ENCODE data around the gene CLEC4G.
"Not testable (repeated sequence)": the region's sequence is repeated elsewhere in the genome, so short reads cannot be mapped to it uniquely, and the experiment has no call there.

CLEC4G gene, protein sequence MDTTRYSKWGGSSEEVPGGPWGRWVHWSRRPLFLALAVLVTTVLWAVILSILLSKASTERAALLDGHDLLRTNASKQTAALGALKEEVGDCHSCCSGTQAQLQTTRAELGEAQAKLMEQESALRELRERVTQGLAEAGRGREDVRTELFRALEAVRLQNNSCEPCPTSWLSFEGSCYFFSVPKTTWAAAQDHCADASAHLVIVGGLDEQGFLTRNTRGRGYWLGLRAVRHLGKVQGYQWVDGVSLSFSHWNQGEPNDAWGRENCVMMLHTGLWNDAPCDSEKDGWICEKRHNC

DNA sequence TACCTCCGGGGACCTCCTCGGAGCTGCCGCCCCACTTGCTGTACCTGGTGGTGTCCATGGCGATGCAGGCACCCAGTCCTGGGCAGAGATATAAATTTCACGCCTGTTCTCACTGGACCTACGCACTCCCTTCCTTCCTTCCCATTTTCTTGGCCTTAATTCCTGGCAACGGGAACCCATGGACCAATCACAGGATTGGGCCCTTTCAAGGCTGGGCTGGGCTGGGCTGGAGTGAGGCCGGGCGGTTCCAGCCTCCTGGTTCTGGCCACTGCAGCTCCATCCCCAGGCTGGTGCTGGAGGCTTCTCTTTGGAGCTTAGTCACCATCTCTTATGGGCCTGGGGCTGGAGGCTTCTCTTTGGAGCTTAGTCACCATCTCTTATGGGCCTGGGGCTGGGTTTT, at the start of gene CLEC4G:
Gene CLEC4G, minus strand, starts transcription at position 66 of the 400 bp plus-strand sequence. Its CDS starts 8 bp downstream, at position 58.
- ATAC-seq (no peak), DNase-seq (no peak)

DNA sequence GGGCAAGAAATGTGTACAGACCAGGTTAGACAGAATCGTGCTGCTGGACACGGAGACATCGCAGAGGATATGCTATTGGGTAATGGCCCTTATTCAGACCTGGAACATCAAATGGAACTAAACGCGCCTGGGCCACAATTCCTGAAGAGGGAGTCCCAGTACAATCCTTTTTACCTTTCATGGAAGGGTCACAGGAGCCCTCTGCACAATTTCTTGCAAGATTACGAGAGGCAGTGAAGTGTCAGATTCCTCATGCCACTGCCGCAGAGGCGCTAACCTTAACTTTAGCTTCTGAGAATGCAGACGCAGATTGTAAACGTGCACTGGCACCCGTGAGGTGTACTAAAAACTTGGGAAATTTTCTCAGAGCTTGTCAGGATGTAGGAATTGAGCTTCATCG, 49.2 kb upstream of the CLEC4G start:
- ATAC-seq = no peak
- DNase-seq = no peak

DNA sequence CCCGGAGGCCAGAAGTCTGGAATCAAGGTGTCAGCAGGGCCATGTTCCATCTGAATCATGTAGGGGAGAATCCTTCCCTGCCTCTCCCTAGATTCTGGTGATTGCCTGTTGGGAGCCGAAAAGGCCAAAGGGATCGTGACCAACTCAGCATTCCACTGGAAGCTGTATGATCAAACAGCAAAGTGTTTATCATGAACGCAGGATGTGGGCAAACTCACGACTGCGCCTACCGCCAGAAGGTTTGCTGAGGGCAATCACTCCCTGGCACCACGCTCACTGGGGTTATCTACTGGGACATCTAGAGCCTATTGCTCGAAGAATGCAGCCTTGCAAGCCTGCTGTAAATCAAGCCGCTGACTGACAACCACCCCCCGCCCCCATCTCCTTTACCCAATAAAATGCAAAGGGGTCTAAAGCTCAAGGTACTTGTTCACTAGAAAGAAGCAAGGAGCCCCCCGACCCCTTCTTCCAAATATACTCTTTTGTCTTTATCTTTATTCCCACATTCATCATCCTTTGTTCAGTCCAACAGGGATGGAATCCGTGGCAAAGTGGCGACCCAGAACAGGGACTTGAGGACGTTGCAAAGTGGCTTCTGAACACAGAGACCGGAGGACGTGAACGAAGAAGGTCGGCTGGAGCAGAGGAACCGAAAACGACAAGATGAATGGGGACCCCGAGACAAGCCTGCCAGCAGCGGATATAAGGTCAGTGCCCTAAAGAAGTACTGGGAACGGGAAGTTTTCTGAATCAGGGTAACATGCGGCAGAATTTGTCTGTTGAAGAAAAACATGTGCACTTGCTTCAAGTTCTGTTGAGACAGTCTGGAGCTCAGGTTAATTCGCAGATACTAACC, 47.9 kb upstream of the CLEC4G start:
- ATAC-seq (no peak), DNase-seq (no peak)

DNA sequence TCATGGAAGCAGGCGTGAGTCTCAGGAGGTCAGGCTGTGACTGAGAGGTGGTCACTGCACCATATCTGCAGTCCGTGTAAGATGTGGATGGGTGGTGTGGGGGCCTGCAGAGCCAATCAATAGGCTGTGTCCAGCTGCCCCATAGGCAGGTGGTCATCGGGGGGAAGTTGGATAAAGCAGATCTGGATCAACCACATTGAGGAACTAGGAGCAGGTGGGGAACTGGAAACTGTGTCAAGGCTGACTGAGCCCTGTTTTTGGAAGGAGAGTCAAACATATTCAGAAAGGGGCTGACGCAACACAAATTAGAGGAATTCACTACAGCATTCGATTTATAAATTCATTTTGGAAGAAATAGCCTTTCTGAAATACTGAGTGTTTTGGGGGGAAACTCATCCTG, 46.2 kb upstream of the CLEC4G start:
- DNase-seq = no peak
- no peak for ATAC-seq

DNA sequence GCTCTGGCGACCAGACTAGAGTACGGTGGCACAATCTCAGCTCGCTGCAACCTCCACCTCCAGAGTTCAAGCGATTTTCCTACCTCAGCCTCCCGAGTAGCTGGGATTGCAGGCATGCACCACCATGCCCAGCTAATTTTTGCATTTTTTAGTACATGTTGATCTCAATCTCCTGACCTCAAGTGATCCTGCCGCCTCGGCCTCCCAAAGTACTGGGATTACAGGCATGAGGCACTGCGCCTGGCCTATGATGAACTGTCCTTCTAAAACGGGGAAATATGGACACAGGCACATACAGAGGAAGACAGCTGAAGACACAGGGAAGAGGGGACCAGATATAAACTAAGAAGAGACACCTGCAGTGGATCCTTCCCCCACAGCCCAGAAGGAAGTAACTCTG, 43.9 kb upstream of the CLEC4G start:
- ATAC-seq (no peak), DNase-seq (no peak)

DNA sequence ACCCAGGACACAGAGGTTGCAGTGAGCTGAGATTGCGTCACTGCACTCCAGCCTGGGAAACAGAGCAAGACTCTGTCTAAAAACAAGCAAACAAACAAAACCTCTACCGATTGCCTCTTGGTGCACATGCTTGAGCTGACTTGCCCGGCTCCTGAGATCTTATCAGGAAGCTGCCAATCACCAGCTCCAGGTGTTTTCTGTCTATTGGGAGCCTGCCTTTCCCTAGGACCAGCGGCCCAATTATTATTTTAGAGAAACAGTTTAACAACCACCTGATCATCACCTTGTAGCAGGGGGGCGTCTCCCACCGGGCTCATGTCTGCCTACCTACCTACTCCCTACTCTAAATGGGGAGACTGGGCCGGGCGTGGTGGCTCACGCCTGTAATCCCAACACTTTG, 41.9 kb upstream of the CLEC4G start:
- ATAC-seq = no peak
- DNase-seq = no peak

DNA sequence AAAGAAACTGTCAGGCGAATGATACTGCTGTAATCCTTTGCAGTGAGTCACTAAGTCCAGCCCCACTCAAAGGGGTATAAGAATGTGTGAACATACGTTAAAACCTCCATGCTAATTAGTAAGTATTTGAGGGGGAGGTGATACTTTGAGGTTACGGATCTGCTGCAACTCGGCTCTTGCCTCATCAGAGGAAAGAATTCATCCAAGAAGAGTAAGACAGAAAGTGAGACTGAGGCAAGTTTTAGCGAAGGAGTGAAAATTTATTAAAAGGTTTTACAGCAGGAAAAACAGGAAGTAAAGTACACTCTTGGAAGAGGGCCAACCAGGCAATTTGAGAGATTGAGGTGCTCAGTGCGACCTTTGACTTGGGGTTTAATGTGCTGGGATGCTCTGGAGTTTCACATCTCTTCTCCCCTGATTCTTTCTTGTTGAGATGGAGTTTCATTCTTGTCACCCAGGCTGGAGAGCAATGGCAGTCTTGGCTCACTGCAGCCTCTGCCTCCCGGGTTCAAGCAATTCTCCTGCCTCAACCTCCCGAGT, 40.9 kb upstream of the CLEC4G start:
- ATAC-seq = peak; percentile 97
- DNase-seq = peak; percentile 28

DNA sequence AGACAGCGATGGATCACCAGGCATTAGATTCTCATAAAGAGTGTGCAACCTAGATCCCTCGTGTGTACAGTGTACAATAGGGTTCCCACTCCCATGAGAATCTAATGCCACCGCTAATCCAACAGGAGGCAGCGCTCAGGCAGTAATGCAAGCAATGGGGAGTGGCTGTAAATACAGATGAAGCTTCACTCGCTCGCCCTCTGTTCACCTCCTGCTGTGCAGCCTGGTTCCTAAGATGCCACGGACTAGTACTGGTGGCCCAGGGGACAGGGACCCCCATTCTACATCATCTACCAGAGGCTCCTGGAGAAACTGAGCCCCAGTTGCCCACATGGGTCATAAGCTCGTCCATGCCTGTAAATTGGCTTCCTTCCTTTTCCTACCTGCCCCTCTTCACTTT, 39.2 kb upstream of the CLEC4G start:
- ATAC-seq (no peak), DNase-seq (no peak)

DNA sequence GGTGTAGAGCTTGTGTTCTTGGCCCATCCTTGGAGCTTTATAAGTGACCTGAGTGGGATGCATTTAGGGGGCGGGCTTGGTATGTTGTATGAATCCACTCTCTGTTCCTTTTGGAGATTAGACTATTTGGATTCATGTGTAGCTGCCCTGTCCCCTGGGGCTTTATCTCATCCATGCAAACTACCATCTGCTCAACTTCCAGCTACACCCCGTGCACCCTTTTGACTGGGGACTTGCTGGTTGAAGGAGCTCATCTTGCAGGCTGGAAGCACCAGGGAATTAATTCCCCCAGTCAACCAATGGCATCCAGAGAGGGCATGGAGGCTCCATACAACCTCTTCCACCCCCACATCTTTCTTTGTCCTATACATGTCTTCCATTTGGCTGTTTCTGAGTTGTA, 37.3 kb upstream of the CLEC4G start:
- no peak for DNase-seq
- no peak for ATAC-seq

DNA sequence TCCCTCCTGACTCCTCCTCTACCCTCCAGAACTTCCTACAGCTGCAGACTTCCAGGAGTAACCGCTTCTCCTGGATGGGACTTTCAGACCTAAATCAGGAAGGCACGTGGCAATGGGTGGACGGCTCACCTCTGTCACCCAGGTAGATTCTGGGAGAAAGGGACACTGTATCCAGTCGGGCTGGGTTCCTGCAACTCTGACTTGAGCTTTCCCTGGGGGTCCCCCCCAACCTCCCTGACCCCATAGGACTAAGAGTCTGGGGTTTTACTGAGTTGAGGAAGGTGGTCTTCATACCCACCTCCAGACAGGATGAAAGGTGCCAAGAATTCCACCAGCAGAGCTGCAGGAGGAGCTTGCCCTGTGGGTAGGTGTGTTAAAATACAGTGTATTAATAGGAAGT, 35.6 kb upstream of the CLEC4G start:
- ATAC-seq = no peak
- DNase-seq = no peak

DNA sequence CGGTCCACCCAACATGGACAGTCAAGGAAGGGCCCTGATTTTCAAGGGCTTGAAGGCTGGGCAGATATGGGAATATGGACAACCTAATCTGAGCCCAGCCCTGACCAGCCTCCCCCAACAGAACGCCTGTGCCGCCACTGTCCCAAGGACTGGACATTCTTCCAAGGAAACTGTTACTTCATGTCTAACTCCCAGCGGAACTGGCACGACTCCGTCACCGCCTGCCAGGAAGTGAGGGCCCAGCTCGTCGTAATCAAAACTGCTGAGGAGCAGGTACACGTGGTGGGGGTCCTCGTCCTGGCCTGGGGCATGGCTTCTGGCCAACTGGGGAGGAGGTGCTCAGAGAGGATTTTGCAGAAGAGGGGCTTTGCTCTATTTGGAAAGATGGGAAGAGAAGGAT, 34.6 kb upstream of the CLEC4G start:
- DNase-seq (no peak), ATAC-seq (no peak)

DNA sequence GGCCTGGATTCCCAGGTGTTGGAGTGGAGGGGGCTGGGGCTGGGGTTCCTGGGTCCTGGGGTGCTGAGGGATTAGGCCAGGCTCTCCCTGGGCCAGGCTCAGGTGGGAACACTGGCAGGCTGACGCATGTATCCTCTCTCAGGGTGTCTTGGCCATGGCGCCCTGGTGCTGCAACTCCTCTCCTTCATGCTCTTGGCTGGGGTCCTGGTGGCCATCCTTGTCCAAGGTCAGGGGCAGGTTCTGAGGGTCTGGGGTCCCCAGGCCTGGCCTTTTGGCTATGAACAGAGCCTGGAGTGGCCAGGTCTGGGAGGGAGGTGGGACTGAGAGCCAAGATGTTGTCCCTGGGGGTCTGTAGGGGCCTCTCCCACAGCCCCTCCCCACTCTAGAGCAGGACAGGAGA, 33.1 kb upstream of the CLEC4G start:
- ATAC-seq = not testable (repeated sequence)

DNA sequence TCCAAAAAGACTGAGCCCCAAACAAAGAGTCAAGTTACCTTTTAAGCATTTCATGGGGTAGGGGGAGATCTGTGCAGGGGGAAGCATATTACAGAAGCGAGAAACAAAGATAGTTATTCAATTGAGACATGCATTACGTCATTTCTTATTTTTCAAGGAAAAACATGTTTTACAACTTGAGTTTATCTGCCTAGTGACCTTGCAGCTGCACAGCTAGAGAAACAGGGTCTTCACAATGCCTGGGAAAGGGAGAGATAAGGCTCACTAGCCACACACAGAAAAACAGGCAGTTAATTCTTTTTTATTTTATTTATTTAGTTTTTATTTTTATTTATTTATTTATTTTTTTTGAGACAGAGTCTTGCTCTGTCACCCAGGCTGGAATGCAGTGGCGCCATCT, 32.2 kb upstream of the CLEC4G start:
- not testable (repeated sequence) for ATAC-seq, DNase-seq

More for the DNA sequence above, 33.1 kb upstream of the CLEC4G start:
- not testable (repeated sequence) for DNase-seq

DNA sequence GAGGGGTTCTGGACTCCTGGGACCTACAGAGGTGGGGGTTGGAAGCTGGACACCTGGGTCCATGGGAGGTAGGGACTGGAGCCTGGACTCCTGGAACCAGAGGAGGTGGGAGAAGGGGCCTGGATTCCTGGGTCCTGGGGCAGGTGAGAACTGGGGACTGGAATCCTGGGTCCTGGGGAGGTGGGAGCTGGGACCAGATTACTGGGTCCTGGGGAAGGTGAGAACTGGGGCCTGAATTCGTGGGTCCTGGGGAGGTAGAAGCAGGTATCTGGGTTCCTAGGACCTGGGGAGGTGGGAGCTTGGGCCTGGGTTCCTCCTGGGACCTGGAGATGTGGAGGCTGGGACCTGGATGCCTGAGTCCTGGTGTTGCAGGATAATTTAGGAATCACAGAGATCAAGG, 31.8 kb upstream of the CLEC4G start:
- no peak for DNase-seq
- no peak for ATAC-seq

DNA sequence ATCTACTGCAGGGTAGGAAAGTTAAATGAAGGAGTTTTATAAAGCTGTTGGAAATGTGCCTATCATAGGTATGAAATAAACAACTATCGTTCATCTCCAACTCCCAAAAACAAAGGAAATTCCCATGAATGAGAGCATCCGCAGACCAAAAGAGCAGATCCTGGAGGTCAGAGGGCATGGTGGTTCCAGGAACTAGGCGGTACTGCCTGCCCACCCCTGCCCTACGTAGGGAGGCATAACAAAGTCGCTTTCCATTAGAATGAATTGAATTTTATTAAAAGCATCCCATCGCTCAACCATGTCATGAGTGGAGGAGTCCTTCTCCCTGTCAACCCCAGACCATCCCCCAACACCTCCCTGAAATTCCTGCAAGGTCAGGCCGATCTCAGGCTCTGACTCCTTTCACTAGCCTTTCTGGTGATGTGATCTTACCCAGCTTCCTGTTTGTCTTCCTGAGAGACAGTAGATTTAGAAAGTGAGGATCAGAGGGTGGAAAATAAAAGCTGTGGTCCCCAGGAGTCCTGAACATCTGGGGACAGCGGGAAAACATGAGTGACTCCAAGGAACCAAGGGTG, 30.9 kb upstream of the CLEC4G start, which contains the start of gene CLEC4M:
Gene CLEC4M, plus strand, starts transcription at position 525 of the 575 bp plus-strand sequence. Its CDS starts 24 bp downstream, at position 549.
- no peak for ATAC-seq

DNA sequence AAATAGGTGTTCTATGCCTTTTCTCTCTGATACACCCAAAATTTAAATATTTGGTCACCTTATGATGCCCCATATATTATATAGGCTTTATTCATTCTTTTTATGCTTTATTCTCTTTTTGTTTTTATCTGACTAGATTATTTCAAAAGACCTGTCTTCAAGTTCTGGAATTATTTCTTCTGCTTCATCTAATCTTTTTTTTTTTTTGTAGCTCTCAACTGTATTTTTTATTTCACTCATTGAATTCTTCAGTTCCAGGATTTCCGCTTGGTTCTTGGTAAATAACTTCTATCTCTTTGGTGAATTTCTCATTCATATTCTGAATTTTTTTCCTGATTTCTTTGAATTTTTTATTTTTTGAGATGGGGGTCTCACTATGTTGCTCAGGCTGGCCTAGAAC, 27.2 kb upstream of the CLEC4G start:
- DNase-seq (no peak), ATAC-seq (no peak)

More for the DNA sequence above, 30.9 kb upstream of the CLEC4G start, which contains the start of gene CLEC4M:
- DNase-seq = no peak

DNA sequence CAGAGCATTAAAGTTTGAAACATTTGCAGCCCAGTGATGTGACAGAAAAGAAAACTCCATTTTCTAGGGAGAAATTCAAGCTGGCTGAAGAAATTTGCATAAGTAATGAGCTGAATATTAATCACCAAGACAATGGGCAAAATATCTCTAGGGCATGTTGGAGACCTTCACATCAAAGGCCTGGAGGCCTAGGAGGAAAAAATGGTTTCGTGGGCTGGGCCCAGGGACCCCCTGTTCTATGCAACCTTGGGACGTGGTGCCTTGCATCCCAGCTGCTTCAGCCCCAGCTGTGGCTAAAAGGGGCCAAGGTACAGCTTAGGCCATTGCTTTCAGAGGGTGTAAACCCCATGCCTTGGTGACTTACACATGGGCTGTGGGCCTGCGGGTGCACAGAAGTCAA, 25.4 kb upstream of the CLEC4G start:
- DNase-seq = no peak
- ATAC-seq = no peak

DNA sequence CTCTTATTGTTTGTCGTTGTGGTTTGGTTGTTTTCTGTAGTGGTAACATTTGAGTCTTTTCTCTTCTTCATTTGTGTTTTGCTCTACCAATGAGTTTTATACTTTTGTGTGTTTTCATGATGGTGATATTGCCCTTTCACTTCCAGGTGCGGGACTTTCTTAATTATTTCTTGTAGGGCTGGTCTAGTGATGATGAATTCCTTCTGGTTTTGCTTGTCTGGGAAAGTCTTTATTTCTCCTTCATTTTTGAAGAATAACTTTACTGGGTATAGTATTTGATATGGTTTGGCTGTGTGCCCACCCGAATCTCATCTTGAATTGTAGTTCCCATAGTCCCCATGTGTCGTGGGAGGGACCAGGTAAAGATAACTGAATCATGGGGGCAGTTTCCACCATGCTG, 24.3 kb upstream of the CLEC4G start:
- DNase-seq (no peak), ATAC-seq (no peak)

DNA sequence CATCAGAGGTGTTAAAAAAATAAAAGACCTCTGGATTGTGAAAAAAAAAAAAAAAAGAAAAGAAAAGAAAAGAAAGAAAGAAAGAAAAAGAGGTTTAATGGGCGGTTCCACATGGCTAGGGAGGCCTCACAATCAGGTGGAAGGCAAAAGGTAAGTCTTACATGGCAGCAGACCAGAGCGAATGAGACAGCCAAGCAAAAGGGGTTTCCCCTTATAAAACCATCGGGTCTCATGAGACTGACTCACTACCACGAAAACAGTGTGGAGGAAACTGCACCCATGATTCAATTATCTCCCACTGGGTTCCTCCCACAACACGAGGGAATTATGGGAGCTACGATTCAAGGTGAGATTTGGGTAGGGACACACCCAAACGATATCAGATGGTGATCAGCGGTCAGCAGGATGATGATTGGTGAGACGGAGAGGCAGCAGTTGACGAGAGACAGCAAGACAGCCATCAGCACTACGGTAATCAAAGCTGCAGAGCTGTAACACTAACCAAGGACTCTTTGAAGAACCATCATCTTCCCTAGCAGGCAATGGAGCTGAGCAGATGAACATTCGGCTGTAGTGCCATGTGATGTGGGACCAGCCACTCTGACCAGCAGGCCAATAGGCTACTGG, 19.4 kb upstream of the CLEC4G start:
- ATAC-seq = peak; percentile 94

DNA sequence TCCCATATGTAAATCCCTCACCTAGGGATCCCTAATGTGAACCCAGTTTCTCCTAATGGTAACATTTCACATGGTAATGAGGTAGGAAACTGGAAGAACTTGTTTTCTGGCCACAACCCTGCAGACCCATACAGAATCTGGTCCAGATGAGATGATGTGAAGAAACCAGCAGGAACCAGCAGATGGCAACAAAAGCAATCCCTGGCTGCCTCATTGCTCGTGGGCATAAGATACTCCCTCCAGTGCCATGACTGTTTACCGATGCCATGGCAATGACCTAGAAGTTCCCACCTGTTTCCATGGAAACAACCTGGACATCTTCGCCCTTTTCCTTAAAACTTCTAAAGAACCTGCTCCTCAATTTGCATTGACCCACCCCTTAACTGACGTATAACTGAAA, 16.8 kb upstream of the CLEC4G start:
- no peak for ATAC-seq
- DNase-seq = no peak

More for the DNA sequence above, 19.4 kb upstream of the CLEC4G start:
- peak; percentile 56 for DNase-seq

DNA sequence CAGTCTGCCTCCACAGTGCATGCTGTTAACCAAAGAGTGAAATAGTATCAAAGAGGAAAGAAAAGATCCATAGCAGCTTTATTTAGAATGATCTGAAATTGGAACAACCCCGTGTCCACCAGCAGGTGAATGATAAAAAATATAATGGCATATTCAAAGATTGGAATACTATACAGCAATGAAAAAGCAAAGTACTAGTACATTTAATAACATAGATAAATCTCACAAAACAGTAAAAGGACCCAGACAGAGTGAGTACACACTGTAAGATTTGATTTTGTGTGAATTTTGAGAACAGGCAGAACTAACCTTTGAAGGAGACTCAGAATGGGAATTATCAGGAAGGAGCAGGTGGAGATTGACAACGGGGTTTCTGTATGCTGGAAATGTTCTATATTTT, 16.3 kb upstream of the CLEC4G start:
- DNase-seq (no peak), ATAC-seq (no peak)

Measured in stimulated activated naive CD8-positive, alpha-beta T cell treated with anti-CD3 and anti-CD28 coated beads, Interleukin-15, Interleukin-2, amounts not matched to agents 100 U/mL and 50 U/mL, for 24 hours (primary cell).